Measurements from ENCODE around the gene TMSB4Y.
A peak's percentile ranks its signal among the peaks of the same experiment; 100 is the strongest.

Gene TMSB4Y

DNA sequence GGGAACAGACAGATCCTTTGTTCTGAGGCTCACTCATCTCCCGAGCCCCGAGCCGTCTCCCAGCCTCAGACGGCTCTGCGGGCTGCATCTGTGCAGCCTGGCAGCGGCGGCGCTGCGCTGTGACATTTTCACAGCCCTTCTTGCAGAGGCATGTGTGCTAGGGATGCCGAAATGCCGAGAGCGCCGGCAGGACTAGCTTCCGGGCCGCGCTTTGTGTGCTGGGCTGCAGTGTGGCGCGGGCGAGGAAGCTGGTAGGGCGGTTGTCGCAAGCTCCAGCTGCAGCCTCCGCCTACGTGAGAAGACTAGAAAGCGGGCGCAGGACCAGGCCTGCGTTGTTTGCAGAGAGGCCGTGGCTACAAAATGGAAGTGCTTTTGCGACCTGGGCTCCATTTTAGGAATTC lies at the start of gene TMSB4Y:
Gene TMSB4Y (plus strand): TSS at position 332 of the 401 bp plus-strand sequence.
- DNase-seq: peak; percentile 65 to 85
- intact Hi-C loops (cut with DNase I; ENCODE audit: low total_unique reads): no loop called here
- Histone ChIP-seq H3K4me3 (peak within 1 kb of the TSS; percentile 58 to 61), H3K27me3 (no peaks in the 10 kb centered on the region), H3K4me1 (peaks cover 0 to 10% (median 0%) of the 10 kb centered on the region in 4 donors), H3K9me3 (no peaks in the 10 kb centered on the region), H3K36me3 (no peaks in the 10 kb centered on the region), H3K27ac (peak within 1 kb of the TSS; percentile 91 to 95)
- TF ChIP-seq, protein P1, sequence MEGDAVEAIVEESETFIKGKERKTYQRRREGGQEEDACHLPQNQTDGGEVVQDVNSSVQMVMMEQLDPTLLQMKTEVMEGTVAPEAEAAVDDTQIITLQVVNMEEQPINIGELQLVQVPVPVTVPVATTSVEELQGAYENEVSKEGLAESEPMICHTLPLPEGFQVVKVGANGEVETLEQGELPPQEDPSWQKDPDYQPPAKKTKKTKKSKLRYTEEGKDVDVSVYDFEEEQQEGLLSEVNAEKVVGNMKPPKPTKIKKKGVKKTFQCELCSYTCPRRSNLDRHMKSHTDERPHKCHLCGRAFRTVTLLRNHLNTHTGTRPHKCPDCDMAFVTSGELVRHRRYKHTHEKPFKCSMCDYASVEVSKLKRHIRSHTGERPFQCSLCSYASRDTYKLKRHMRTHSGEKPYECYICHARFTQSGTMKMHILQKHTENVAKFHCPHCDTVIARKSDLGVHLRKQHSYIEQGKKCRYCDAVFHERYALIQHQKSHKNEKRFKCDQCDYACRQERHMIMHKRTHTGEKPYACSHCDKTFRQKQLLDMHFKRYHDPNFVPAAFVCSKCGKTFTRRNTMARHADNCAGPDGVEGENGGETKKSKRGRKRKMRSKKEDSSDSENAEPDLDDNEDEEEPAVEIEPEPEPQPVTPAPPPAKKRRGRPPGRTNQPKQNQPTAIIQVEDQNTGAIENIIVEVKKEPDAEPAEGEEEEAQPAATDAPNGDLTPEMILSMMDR (IDR thresholded peaks at IDR 0.05): no peak

DNA sequence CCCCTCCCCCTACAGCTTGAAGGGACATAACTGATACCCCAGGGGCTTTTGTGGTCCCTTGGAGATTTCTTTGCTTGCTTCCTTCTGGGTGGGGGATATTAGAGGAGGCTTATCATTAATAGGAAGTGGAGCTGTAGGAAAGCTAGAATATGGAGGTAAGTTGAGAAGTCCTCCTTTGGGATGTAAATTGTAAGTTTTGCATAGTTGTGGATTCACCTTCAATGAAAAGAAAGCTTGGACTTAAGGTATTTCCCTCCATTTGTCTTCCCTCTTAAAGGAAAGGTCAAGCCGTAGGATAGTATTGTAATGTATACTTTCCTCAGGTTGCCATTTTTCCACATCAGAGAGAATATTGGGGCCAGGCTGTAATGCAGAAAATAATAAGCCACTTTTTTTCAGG lies 39.5 kb upstream of the TMSB4Y start:
- Histone ChIP-seq H3K27ac (no peak overlapping the region), H3K36me3 (no peaks in the 10 kb centered on the region), H3K4me1 (no peaks in the 10 kb centered on the region), H3K9me3 (no peaks in the 10 kb centered on the region), H3K4me3 (no peak overlapping the region), H3K27me3 (no peaks in the 10 kb centered on the region)
- DNase-seq: no peak
- intact Hi-C loops (cut with DNase I; ENCODE audit: low total_unique reads): no loop called here
- TF ChIP-seq, protein P1 (IDR thresholded peaks at IDR 0.05): no peak

DNA sequence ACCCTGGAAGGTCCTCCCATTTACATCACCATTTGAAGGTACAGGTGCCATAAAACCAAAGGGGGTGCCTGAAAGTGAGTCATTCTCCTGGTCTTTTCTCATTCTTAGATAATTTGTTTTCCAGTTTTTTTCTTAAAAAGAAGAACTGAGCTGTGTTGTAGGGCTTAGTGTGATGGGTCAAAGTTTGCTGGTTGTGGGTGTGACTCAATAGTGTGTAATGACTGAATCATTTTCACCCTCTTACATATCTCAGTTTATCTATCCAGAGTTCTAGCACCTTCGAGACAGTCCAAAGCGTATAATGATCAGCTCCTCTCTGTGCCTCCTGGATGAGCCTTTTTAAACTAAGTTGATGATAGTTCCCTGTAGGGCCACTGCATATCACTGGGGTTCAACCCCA lies 32.6 kb upstream of the TMSB4Y start:
- intact Hi-C loops (cut with DNase I; ENCODE audit: low total_unique reads): no loop called here
- H3K9me3 ChIP-seq: no peaks in the 10 kb centered on the region
- TF ChIP-seq, protein P1 (IDR thresholded peaks at IDR 0.05): no peak

DNA sequence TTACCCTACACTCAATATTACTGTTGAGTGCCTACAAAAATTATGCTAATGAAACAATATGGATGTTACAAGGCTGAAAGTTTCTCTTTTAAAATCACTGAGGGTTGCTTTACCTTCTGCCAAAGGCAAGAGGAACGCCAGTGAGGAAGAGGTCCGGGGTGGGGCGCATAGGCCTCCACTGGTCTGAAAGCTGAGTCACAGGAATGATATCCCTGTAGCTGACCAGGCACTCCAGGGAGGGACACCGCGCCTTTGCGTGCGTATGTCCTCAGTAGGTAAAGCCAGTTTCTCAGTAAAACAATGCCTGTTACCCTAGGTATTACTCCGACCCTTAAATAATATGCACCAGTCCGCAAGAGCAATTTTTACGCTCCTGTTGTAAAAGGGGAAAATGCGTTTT lies 1.4 kb upstream of the TMSB4Y start:
- peaks cover 0 to 10% (median 0%) of the 10 kb centered on the region in 4 donors for H3K4me1 ChIP-seq
- H3K27me3 ChIP-seq: no peaks in the 10 kb centered on the region
- intact Hi-C loops (cut with DNase I; ENCODE audit: low total_unique reads): no loop called here
- DNase-seq: no peak
- no peaks in the 10 kb centered on the region for H3K9me3 ChIP-seq
- TF ChIP-seq, protein P1 (IDR thresholded peaks at IDR 0.05): no peak
- no peak overlapping the region for H3K4me3 ChIP-seq
- H3K36me3 ChIP-seq: no peaks in the 10 kb centered on the region
- no peak overlapping the region for H3K27ac ChIP-seq

More for the DNA sequence above, 32.6 kb upstream of the TMSB4Y start:
- H3K27ac ChIP-seq: no peak overlapping the region
- no peak for DNase-seq
- H3K4me3 ChIP-seq: no peak overlapping the region
- H3K4me1 ChIP-seq: no peaks in the 10 kb centered on the region
- H3K36me3 ChIP-seq: no peaks in the 10 kb centered on the region
- H3K27me3 ChIP-seq: no peaks in the 10 kb centered on the region

DNA sequence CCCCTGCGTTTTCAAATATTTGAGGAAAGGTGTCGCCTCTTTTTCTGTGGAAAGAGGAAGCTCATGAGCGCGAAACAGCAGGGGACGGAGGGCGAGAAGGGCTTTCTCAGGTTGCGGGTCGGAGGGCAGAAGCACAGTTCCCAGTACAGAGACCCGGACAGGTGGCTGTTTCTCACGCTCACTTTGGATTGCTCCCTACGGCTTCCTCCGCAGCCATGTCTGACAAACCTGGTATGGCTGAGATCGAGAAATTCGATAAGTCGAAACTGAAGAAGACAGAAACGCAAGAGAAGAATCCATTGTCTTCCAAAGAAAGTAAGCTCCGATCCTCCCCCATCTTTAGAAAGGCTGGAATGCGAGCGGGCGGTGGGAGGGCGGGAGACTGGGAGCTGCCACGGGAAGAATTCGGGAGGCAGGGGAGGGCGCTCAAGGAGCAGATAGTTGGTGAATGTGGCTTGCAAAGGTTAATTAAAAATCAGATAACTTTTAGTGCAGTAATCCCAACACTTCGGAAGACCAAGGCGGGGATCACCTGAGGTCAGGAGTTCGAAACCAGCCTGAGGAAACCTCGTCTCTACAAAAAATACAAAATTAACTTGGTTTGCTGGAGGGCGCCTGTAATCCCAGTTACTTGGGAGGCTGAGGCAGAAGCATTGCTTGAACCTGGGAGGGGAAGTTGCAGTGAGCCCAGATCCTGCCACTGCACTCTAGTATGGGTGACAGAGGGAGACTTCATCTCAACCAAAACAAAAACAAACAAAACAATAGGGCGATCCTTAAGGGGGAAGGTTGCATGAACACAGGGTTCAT lies 627 bp downstream of the TMSB4Y start:
- Histone ChIP-seq H3K4me3 (peak overlapping the region; percentile 58 to 61), H3K36me3 (no peaks in the 10 kb centered on the region), H3K27ac (peak overlapping the region; percentile 91 to 95), H3K4me1 (peaks cover 0 to 10% (median 0%) of the 10 kb centered on the region in 4 donors), H3K27me3 (no peaks in the 10 kb centered on the region), H3K9me3 (no peaks in the 10 kb centered on the region)
- intact Hi-C loops (cut with DNase I; ENCODE audit: low total_unique reads): no loop called here
- TF ChIP-seq, protein P1 (IDR thresholded peaks at IDR 0.05): no peak
- peak in 1 of 2 donors; percentile 64 for DNase-seq
